GM21526 (cell line): ENCODE results near the gene TAL2.
"Not testable (repeated sequence)": the region's sequence is repeated elsewhere in the genome, so short reads cannot be mapped to it uniquely, and the experiment has no call there.

Experiments used
- ATAC-seq: cut with Tn5 transposase; IDR thresholded peaks from one replicate; pipeline ENCODE4 v1.9.1; 2021; ENCODE audit warnings: moderate library complexity; ENCODE audit not compliant: unreplicated experiment, low FRiP score

The TAL2 gene

GRCh38 chr9:105703638-105704037 lies 41.4 kb downstream of the TAL2 start:
- not testable (repeated sequence) for ATAC-seq

- no peak for ATAC-seq
Measured at GRCh38 chr9:105706156-105706555, 43.9 kb downstream of the TAL2 start.

GRCh38 chr9:105708405-105708804 lies 46.1 kb downstream of the TAL2 start:
- ATAC-seq = no peak

- no peak for ATAC-seq
Measured at GRCh38 chr9:105710638-105711037, 48.4 kb downstream of the TAL2 start.

- no peak for ATAC-seq
Measured at GRCh38 chr9:105711867-105712266, 49.6 kb downstream of the TAL2 start.

- ATAC-seq = no peak
Measured at GRCh38 chr9:105712297-105712696, 50.0 kb downstream of the TAL2 start.
